Keratinocyte (primary cell): Measurements from ENCODE around the gene ZCCHC24. TPM values are rescaled to one million over a fixed set of nuclear protein-coding genes. Genes with fewer than 3 reads are reported as not detected.

Source experiments
- DNase-seq: peaks from one replicate; pipeline ENCODE4 v3.0.0-alpha.2; 2011; ENCODE audit warnings: low read depth, missing footprints, low spot score
- FAIRE-seq: peaks from 2 replicates; lab custom pipeline; 2011; peaks lifted over from hg19 to GRCh38; lab: Jason Lieb, UNC
- H2AFZ ChIP-seq: 2 replicates; pipeline ENCODE4 v1.6.0; 2012; ENCODE audit warnings: low read length, control low read depth, inconsistent platforms; ENCODE audit not compliant: control insufficient read depth
- H3K27ac ChIP-seq: 2 replicates; pipeline ENCODE4 v1.5.1; 2011; ENCODE audit warnings: low read length; ENCODE audit not compliant: control insufficient read depth, insufficient read depth
- H3K27me3 ChIP-seq: 3 replicates; pipeline ENCODE4 v1.6.0; 2011; ENCODE audit warnings: low read length; ENCODE audit not compliant: control insufficient read depth, insufficient read depth; ENCODE audit errors: extremely low read depth
- H3K36me3 ChIP-seq, 2 experiments: 2 replicates in 1 of 2; 3 replicates in 1 of 2; pipeline ENCODE4 v1.5.1; 2011; ENCODE audit warnings: low read length in 2 of 2, mild to moderate bottlenecking in 1 of 2; ENCODE audit not compliant: control insufficient read depth in 2 of 2, insufficient read depth in 2 of 2; ENCODE audit errors: extremely low read depth in 1 of 2
- H3K4me1 ChIP-seq: 3 replicates; pipeline ENCODE4 v1.5.1; 2011; ENCODE audit warnings: low read length; ENCODE audit not compliant: control insufficient read depth, insufficient read depth; ENCODE audit errors: extremely low read depth
- H3K4me2 ChIP-seq: 3 replicates; pipeline ENCODE4 v1.6.0; 2011; ENCODE audit warnings: low read depth, low read length; ENCODE audit not compliant: control insufficient read depth, insufficient read depth; ENCODE audit errors: extremely low read depth
- H3K4me3 ChIP-seq, 3 experiments: fragments of 200-600 bp in 1 of 3; sonication (generic) in 1 of 3; 2 replicates in 2 of 3; 3 replicates in 1 of 3; pipeline ENCODE4 v1.5.1; 2011 to 2016; ENCODE audit warnings: low read length in 3 of 3, mild to moderate bottlenecking in 3 of 3, control low read depth in 2 of 3, inconsistent platforms in 1 of 3, low read depth in 1 of 3, mixed read lengths in 1 of 3, mixed run types in 1 of 3, moderate library complexity in 1 of 3; ENCODE audit not compliant: control insufficient read depth in 2 of 3, insufficient read depth in 2 of 3; ENCODE audit errors: extremely low read depth in 1 of 3
- H3K79me2 ChIP-seq: 2 replicates; pipeline ENCODE4 v1.6.0; 2012; ENCODE audit warnings: low read length; ENCODE audit not compliant: control insufficient read depth, insufficient read depth
- H3K9ac ChIP-seq: 3 replicates; pipeline ENCODE4 v1.6.0; 2011; ENCODE audit warnings: low read length; ENCODE audit not compliant: control insufficient read depth, insufficient read depth; ENCODE audit errors: extremely low read depth
- H3K9me1 ChIP-seq: 3 replicates; pipeline ENCODE4 v1.6.0; 2011; ENCODE audit warnings: low read length; ENCODE audit not compliant: control insufficient read depth, insufficient read depth; ENCODE audit errors: extremely low read depth
- H3K9me3 ChIP-seq: 2 replicates; pipeline ENCODE4 v1.5.1; 2012; ENCODE audit warnings: low read depth, low read length; ENCODE audit not compliant: control insufficient read depth
- H4K20me1 ChIP-seq: 3 replicates; pipeline ENCODE4 v1.6.0; 2011; ENCODE audit warnings: low read length; ENCODE audit not compliant: control insufficient read depth, insufficient read depth; ENCODE audit errors: extremely low read depth
- EZH2 ChIP-seq: IDR thresholded peaks from one replicate; pipeline ENCODE4 v1.6.1; 2012; ENCODE audit warnings: inconsistent platforms, mild to moderate bottlenecking, low read length, moderate library complexity
- dilution Hi-C: fragments of 300-500 bp; cut with MboI; formaldehyde crosslinking; loops from one replicate; pipeline ENCODE4 v1.7.0; 2020; ENCODE audit warnings: low sequenced_read_pairs; ENCODE audit not compliant: extremely low pct_ligation_motif_present
- polyA plus RNA-seq, 5 experiments: library from polyadenylated mRNA; depleted of rRNA in 3 of 5; stranded (reverse) in 3 of 5; stranded (forward) in 1 of 5; unstranded in 1 of 5; fragments of >200 nt; gene quantifications; 1 replicate in 1 of 5; 2 replicates in 3 of 5; 3 replicates in 1 of 5; pipeline versions ENCODE4 v1.2.1 to v1.2.3, GENCODE V29; 2011 to 2012; ENCODE audit warnings: missing spikeins in 2 of 5, low read depth in 1 of 5, low replicate concordance in 1 of 5
- TF ChIP-seq, protein P1 (sequence below), 3 experiments: IDR thresholded peaks in 1 of 3; conservative IDR thresholded peaks in 1 of 3; optimal IDR thresholded peaks in 1 of 3; 2 replicates in 2 of 3; 3 replicates in 1 of 3; pipeline versions ENCODE3 to v1.5.1; 2011; ENCODE audit warnings: low read length in 3 of 3, mild to moderate bottlenecking in 3 of 3, moderate library complexity in 2 of 3, control low read depth in 1 of 3, inconsistent platforms in 1 of 3; ENCODE audit not compliant: insufficient read depth in 2 of 3; ENCODE audit errors: extremely low read depth in 1 of 3

ZCCHC24 gene
- polyA plus RNA-seq, 1 donor (not counting 4 experiments of a cell fraction or from before 2014, with no cell fraction given): 0.96 TPM

DNA sequence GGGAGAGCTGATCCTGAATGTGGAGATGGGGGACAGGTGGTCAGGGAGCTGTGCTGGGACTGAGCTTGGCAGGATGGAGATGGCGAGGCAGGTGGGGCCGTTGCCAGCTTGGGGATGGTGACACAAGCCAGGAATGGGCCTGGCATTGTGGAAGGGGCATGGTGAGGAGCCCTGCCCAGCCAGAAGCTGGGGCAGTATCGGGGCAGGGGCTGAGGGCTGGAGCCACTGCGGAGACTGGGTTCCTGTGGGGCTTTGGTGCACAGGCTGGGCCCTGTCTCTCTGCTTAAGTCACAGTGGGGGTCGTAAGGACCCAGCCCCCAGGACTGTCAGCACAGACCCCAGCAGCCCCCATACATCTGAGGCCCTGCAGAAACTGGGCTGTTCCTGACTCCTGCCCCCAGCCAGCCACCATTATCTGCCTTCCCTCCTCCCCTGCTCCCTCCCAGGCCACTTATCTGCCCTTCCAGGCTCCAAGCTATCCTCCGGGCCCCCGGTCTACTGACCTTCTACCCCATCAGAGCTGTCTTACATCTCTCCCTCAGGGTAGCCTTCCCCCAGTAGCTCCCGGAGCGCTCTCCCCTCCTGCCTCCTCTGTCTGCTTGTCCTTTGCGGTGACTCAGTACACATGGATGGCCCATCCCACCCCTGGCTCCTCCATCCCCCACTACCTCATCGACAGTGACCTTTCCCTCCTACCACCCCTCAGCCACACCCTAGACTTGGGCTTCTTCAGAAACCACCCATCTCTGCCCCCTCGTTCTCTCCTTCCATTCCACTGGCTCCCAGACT lies 54.0 kb downstream of the ZCCHC24 start:
- Histone ChIP-seq H3K4me3 (no peak overlapping the region), H3K4me1 (no peaks in the 10 kb centered on the region), H2AFZ (no peak overlapping the region), H3K9me1 (no peaks in the 10 kb centered on the region), H3K9ac (no peak overlapping the region), H3K27ac (no peak overlapping the region), H3K79me2 (no peaks in the 10 kb centered on the region), H3K4me2 (no peak overlapping the region), H3K9me3 (no peaks in the 10 kb centered on the region), H3K27me3 (no peaks in the 10 kb centered on the region), H4K20me1 (no peaks in the 10 kb centered on the region), H3K36me3 (no peaks in the 10 kb centered on the region)
- no peak for DNase-seq
- TF ChIP-seq, protein P1, sequence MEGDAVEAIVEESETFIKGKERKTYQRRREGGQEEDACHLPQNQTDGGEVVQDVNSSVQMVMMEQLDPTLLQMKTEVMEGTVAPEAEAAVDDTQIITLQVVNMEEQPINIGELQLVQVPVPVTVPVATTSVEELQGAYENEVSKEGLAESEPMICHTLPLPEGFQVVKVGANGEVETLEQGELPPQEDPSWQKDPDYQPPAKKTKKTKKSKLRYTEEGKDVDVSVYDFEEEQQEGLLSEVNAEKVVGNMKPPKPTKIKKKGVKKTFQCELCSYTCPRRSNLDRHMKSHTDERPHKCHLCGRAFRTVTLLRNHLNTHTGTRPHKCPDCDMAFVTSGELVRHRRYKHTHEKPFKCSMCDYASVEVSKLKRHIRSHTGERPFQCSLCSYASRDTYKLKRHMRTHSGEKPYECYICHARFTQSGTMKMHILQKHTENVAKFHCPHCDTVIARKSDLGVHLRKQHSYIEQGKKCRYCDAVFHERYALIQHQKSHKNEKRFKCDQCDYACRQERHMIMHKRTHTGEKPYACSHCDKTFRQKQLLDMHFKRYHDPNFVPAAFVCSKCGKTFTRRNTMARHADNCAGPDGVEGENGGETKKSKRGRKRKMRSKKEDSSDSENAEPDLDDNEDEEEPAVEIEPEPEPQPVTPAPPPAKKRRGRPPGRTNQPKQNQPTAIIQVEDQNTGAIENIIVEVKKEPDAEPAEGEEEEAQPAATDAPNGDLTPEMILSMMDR (optimal IDR thresholded peaks at IDR 0.05 in 1 of 3, IDR thresholded peaks at IDR 0.05 in 1 of 3, conservative IDR thresholded peaks at IDR 0.05 in 1 of 3; ENCODE audit: extremely low read depth in 1 of 3, insufficient read depth in 2 of 3, low read length in 3 of 3): no peak
- TF ChIP-seq EZH2: no peak
- FAIRE-seq: no peak
- dilution Hi-C loops: no loop called here

DNA sequence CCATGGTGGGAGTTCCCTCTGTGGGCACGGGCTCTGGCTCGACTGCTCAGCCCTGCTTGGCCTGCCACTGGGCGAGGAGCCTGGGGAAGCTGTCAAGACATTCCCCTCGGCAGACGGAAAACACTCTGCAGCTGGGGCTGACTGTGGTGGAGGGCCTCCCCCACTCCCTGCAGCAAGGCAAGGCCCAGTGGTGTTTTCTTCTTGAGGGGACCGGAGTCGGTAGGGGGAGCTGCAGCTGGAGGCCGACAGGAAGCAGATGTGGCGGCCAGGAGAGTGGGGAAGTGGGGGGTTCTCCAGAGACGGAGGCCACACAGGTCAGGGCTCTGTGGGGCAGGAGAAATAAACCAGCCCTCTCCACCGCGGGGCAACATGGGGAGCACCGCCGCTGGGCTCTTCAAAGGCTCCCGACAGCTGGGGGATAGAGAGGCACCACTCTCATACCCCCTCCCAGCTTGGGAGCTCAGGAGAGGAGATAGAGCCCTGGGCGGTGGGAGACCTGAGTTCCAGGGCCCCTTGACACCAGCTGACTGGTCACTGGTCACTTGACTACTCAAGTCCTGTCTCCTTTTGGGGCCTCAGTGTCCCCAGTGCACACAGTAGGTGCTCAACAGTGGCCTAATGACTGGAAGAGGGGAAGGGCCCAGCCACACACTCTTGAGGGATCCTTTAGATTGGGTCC lies 54.7 kb downstream of the ZCCHC24 start:
- no peaks in the 10 kb centered on the region for H3K27me3 ChIP-seq
- no peak overlapping the region for H2AFZ ChIP-seq
- H3K27ac ChIP-seq: no peak overlapping the region
- H3K4me2 ChIP-seq: no peak overlapping the region
- no peak overlapping the region for H3K9ac ChIP-seq
- H3K79me2 ChIP-seq: no peaks in the 10 kb centered on the region
- H4K20me1 ChIP-seq: no peaks in the 10 kb centered on the region
- no peak overlapping the region for H3K4me3 ChIP-seq
- H3K36me3 ChIP-seq: no peaks in the 10 kb centered on the region
- H3K4me1 ChIP-seq: no peaks in the 10 kb centered on the region
- no peak for DNase-seq
- H3K9me1 ChIP-seq: no peaks in the 10 kb centered on the region
- TF ChIP-seq, protein P1 (optimal IDR thresholded peaks at IDR 0.05 in 1 of 3, IDR thresholded peaks at IDR 0.05 in 1 of 3, conservative IDR thresholded peaks at IDR 0.05 in 1 of 3; ENCODE audit: extremely low read depth in 1 of 3, insufficient read depth in 2 of 3, low read length in 3 of 3): no peak
- no peak for TF ChIP-seq EZH2
- dilution Hi-C loops: no loop called here
- H3K9me3 ChIP-seq: no peaks in the 10 kb centered on the region
- no peak for FAIRE-seq
